HEK293T (cell line): ENCODE data around the gene POLR1E.

Experiments
- ARNT ChIP-seq: fragments of 450-650 bp; IDR thresholded peaks from 2 replicates; pipeline ENCODE4 v1.6.1; 2017; ENCODE audit warnings: mild to moderate bottlenecking
- BHLHE40 ChIP-seq: fragments of 450-650 bp; IDR thresholded peaks from 2 replicates; pipeline ENCODE4 v1.6.1; 2016; ENCODE audit warnings: mild to moderate bottlenecking, moderate library complexity, borderline replicate concordance
- FOXA1 ChIP-seq: fragments of 450-650 bp; IDR thresholded peaks from 2 replicates; pipeline ENCODE4 v1.6.1; 2016; ENCODE audit warnings: mild to moderate bottlenecking
- FOXM1 ChIP-seq: fragments of 450-650 bp; IDR thresholded peaks from 2 replicates; pipeline ENCODE4 v1.6.1; 2017; ENCODE audit warnings: mild to moderate bottlenecking, borderline replicate concordance
- PKNOX1 ChIP-seq: fragments of 450-650 bp; IDR thresholded peaks from 2 replicates; pipeline ENCODE4 v1.6.1; 2016
- SP1 ChIP-seq: fragments of 450-650 bp; IDR thresholded peaks from 2 replicates; pipeline ENCODE4 v1.6.1; 2017
- TARDBP ChIP-seq: fragments of 450-650 bp; IDR thresholded peaks from 2 replicates; pipeline ENCODE4 v1.6.1; 2016
- ZNF384 ChIP-seq: fragments of 450-650 bp; IDR thresholded peaks from 2 replicates; pipeline ENCODE4 v1.6.1; 2016

- no peak for TF ChIP-seq TARDBP
- TF ChIP-seq SP1: no peak
- no peak for TF ChIP-seq ZNF384
- no peak for TF ChIP-seq FOXA1
- no peak for TF ChIP-seq FOXM1
- TF ChIP-seq ARNT: no peak
- no peak for TF ChIP-seq BHLHE40
- TF ChIP-seq PKNOX1: no peak
These were observed 488 bp downstream of the POLR1E start for GRCh38 chr9:37486256-37486615.
